Liver (tissue), 9 donors: ENCODE results near the gene OPN4. TPM values are rescaled to one million over a fixed set of nuclear protein-coding genes. Genes with fewer than 3 reads are reported as not detected.

Source experiments
- DNase-seq: peaks from one replicate; pipeline ENCODE4 v3.0.0-alpha.2; 2017; ENCODE audit warnings: low spot score
- H3K27ac ChIP-seq, 2 donors: one replicate each; pipeline ENCODE4 v1.7.0; 2013; ENCODE audit warnings: inconsistent platforms in 2 of 2, low read length in 2 of 2, control low read depth in 1 of 2, low read depth in 1 of 2, mild to moderate bottlenecking in 1 of 2
- H3K27me3 ChIP-seq, 4 donors: one replicate each; pipeline versions ENCODE4 v1.6.1 to v1.7.0; 2013; ENCODE audit warnings: low read length in 3 of 4, inconsistent platforms in 1 of 4, mild to moderate bottlenecking in 1 of 4, moderate library complexity in 1 of 4; ENCODE audit not compliant: control insufficient read depth in 4 of 4, insufficient read depth in 4 of 4
- H3K36me3 ChIP-seq, 4 donors: one replicate each; pipeline versions ENCODE4 v1.6.1 to v1.7.0; 2013; ENCODE audit warnings: low read length in 3 of 4, mild to moderate bottlenecking in 3 of 4, low read depth in 1 of 4, moderate library complexity in 1 of 4; ENCODE audit not compliant: control insufficient read depth in 4 of 4, insufficient read depth in 3 of 4
- H3K4me1 ChIP-seq, 4 donors: one replicate each; pipeline versions ENCODE4 v1.6.1 to v1.7.0; 2013; ENCODE audit warnings: low read length in 3 of 4, mild to moderate bottlenecking in 3 of 4, moderate library complexity in 1 of 4; ENCODE audit not compliant: control insufficient read depth in 4 of 4, insufficient read depth in 4 of 4
- H3K4me3 ChIP-seq, 3 donors: one replicate each; pipeline versions ENCODE4 v1.6.1 to v1.7.0; 2013; ENCODE audit warnings: low read length in 3 of 3, control low read depth in 1 of 3, low read depth in 1 of 3, mild to moderate bottlenecking in 1 of 3
- H3K9ac ChIP-seq, 2 donors: one replicate each; pipeline ENCODE4 v1.7.0; 2013; ENCODE audit warnings: low read length in 2 of 2, mild to moderate bottlenecking in 2 of 2, moderate library complexity in 2 of 2, control low read depth in 1 of 2, low read depth in 1 of 2
- H3K9me3 ChIP-seq, 4 donors: one replicate each; pipeline versions ENCODE4 v1.6.1 to v1.7.0; 2013; ENCODE audit warnings: low read length in 3 of 4; ENCODE audit not compliant: control insufficient read depth in 4 of 4
- CTCF ChIP-seq: fragments of 150-350 bp; IDR thresholded peaks from 2 replicates; pipeline ENCODE4 v1.5.1; 2017; ENCODE audit warnings: improper control_type of control experiment, low read depth, low read length; ENCODE audit not compliant: missing input control
- EGR1 ChIP-seq, 2 donors: IDR thresholded peaks; 2 replicates each; pipeline ENCODE4 v1.6.1; 2016 to 2018; ENCODE audit warnings: antibody characterized with exemption in 2 of 2, low read depth in 2 of 2
- FOXA1 ChIP-seq: IDR thresholded peaks from 2 replicates; pipeline ENCODE4 v1.6.1; 2016; ENCODE audit warnings: antibody characterized with exemption
- FOXA2 ChIP-seq: IDR thresholded peaks from 2 replicates; pipeline ENCODE4 v1.6.1; 2016; ENCODE audit warnings: antibody characterized with exemption
- GABPA ChIP-seq, 2 donors: IDR thresholded peaks in 1 of 2; conservative IDR thresholded peaks in 1 of 2; 2 replicates each; pipeline ENCODE4 v1.6.1; 2016; ENCODE audit warnings: antibody characterized with exemption in 2 of 2, mild to moderate bottlenecking in 1 of 2, moderate library complexity in 1 of 2
- HNF4A ChIP-seq, 2 donors: conservative IDR thresholded peaks; 2 replicates each; pipeline ENCODE4 v1.6.1; 2016; ENCODE audit warnings: antibody characterized with exemption in 2 of 2, mild to moderate bottlenecking in 2 of 2
- HNF4G ChIP-seq: IDR thresholded peaks from 2 replicates; pipeline ENCODE4 v1.6.1; 2016; ENCODE audit warnings: antibody characterized with exemption
- JUND ChIP-seq, 2 donors: IDR thresholded peaks; 2 replicates each; pipeline ENCODE4 v1.6.1; 2016; ENCODE audit warnings: antibody characterized with exemption in 2 of 2
- NR2F2 ChIP-seq: IDR thresholded peaks from 2 replicates; pipeline ENCODE4 v1.6.1; 2016; ENCODE audit warnings: antibody characterized with exemption
- RAD21 ChIP-seq, 2 donors: IDR thresholded peaks; 2 replicates each; pipeline ENCODE4 v1.6.1; 2016; ENCODE audit warnings: antibody characterized with exemption in 2 of 2, mild to moderate bottlenecking in 2 of 2
- RXRA ChIP-seq, 2 donors: IDR thresholded peaks; 2 replicates each; pipeline ENCODE4 v1.6.1; 2017 to 2018; ENCODE audit warnings: antibody characterized with exemption in 2 of 2, mild to moderate bottlenecking in 1 of 2
- SP1 ChIP-seq: IDR thresholded peaks from 2 replicates; pipeline ENCODE4 v1.6.1; 2018; ENCODE audit warnings: antibody characterized with exemption, mild to moderate bottlenecking
- TAF1 ChIP-seq: conservative IDR thresholded peaks from 2 replicates; pipeline ENCODE4 v1.6.1; 2016; ENCODE audit warnings: antibody characterized with exemption, mild to moderate bottlenecking
- YY1 ChIP-seq: IDR thresholded peaks from 2 replicates; pipeline ENCODE4 v1.6.1; 2016; ENCODE audit warnings: antibody characterized with exemption, mild to moderate bottlenecking
- ZBTB33 ChIP-seq: IDR thresholded peaks from 2 replicates; pipeline ENCODE4 v1.6.1; 2016; ENCODE audit warnings: antibody characterized with exemption
- WGBS: extraction: QIAGEN DNeasy Blood & Tissue Kit; methylation state at CpG from one replicate; pipeline ENCODE4 v1.1.7; 2013; 5-methylcytosine and 5-hydroxymethylcytosine counted together
- polyA plus RNA-seq, 2 donors: library from polyadenylated mRNA; stranded (reverse) in 1 of 2; unstranded in 1 of 2; fragments of 200-250 nt in 1 of 2; fragments of >200 nt in 1 of 2; fragmentation: Nextera tagmentation in 1 of 2; extraction: Ambion mirVana in 1 of 2; gene quantifications; one replicate each; pipeline versions ENCODE4 v1.2.1 to v1.2.3, GENCODE V29; 2013 to 2015
- total RNA-seq, 2 donors: library from RNA; depleted of rRNA; stranded (reverse); fragments of >200 nt; gene quantifications; one replicate each; pipeline ENCODE4 v1.2.3, GENCODE V29; 2014
- TF ChIP-seq, protein P1 (sequence below): IDR thresholded peaks from 2 replicates; pipeline ENCODE4 v1.6.1; 2016; ENCODE audit warnings: antibody characterized with exemption
- TF ChIP-seq, protein P2 (sequence below): IDR thresholded peaks from 2 replicates; pipeline ENCODE4 v1.6.1; 2016; ENCODE audit warnings: antibody characterized with exemption
- donor health status: healthy.
- donor health status: healthy.
- donor health status: healthy.
- donor health status: healthy.
- donor health status: healthy.

The OPN4 gene
- total and polyA plus RNA-seq, 4 donors: not detected

GRCh38 chr10:86670876-86671275 lies 16.5 kb downstream of the OPN4 start:
- TF ChIP-seq YY1: no peak
- TF ChIP-seq CTCF: no peak
- no peak for TF ChIP-seq FOXA1
- no peak for TF ChIP-seq GABPA (IDR thresholded peaks at IDR 0.05 in 1 of 2, conservative IDR thresholded peaks at IDR 0.05 in 1 of 2)
- TF ChIP-seq TAF1: no peak
- no peak for TF ChIP-seq HNF4G
- no peak for TF ChIP-seq NR2F2
- TF ChIP-seq FOXA2: no peak
- TF ChIP-seq EGR1 (IDR thresholded peaks at IDR 0.05; ENCODE audit: low read depth in 2 of 2): no peak
- no peak for TF ChIP-seq JUND (IDR thresholded peaks at IDR 0.05)
- TF ChIP-seq, protein P1, sequence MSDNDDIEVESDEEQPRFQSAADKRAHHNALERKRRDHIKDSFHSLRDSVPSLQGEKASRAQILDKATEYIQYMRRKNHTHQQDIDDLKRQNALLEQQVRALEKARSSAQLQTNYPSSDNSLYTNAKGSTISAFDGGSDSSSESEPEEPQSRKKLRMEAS: no peak
- no peak for TF ChIP-seq ZBTB33
- no peak for TF ChIP-seq RAD21 (IDR thresholded peaks at IDR 0.05)
- TF ChIP-seq HNF4A (conservative IDR thresholded peaks at IDR 0.05): no peak
- TF ChIP-seq, protein P2, sequence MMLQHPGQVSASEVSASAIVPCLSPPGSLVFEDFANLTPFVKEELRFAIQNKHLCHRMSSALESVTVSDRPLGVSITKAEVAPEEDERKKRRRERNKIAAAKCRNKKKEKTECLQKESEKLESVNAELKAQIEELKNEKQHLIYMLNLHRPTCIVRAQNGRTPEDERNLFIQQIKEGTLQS: no peak
- no peak for TF ChIP-seq RXRA (IDR thresholded peaks at IDR 0.05)
- Histone ChIP-seq H3K27me3 (no peaks in the 10 kb centered on the region), H3K36me3 (no peaks in the 10 kb centered on the region), H3K27ac (no peak overlapping the region), H3K9me3 (no peaks in the 10 kb centered on the region), H3K4me3 (no peak overlapping the region), H3K4me1 (no peaks in the 10 kb centered on the region), H3K9ac (no peak overlapping the region)
- DNase-seq: no peak
- 91% methylated on average over 8 of the region's 8 CpGs for WGBS

DNA sequence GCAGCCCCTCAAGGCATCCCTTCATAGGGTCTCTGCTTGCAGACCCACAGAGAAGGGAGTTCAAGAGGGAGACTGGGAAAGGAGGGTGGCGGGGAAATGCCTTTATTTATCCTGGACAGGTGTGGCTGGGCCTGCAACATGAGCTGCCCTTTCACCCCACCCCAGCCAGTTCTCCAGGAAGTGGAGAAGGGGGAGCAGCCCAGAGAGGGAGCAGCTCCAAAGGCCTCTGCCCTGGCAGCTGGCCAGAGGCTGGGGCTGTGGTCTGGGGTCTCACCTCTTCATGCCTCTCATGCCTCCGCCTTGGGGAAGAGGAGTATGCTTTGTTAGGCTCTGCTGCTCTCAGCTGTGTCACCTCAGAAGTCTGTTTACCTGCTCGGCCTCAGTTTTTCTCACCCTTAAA lies 17.1 kb downstream of the OPN4 start:
- no peak overlapping the region for H3K27ac ChIP-seq
- H3K36me3 ChIP-seq: no peaks in the 10 kb centered on the region
- TF ChIP-seq, protein P1: no peak
- TF ChIP-seq HNF4A (conservative IDR thresholded peaks at IDR 0.05) (no peak), EGR1 (IDR thresholded peaks at IDR 0.05; ENCODE audit: low read depth in 2 of 2) (no peak), SP1 (no peak), CTCF (no peak), FOXA1 (no peak), NR2F2 (no peak), HNF4G (no peak), ZBTB33 (no peak)
- H3K9ac ChIP-seq: no peak overlapping the region
- H3K27me3 ChIP-seq: no peaks in the 10 kb centered on the region
- H3K9me3 ChIP-seq: no peaks in the 10 kb centered on the region
- no peak for DNase-seq
- no peaks in the 10 kb centered on the region for H3K4me1 ChIP-seq
- no peak overlapping the region for H3K4me3 ChIP-seq
- WGBS: 84% methylated on average over 3 of the region's 3 CpGs
